Heart right ventricle (tissue), 16 donors: ENCODE results near the gene PPP2CA. TPM values are rescaled to one million over a fixed set of nuclear protein-coding genes. Genes with fewer than 3 reads are reported as not detected.
"Not testable (repeated sequence)": the region's sequence is repeated elsewhere in the genome, so short reads cannot be mapped to it uniquely, and the experiment has no call there.

Experiments
- ATAC-seq, 8 donors: fragments of 200-7000 bp; cut with Tn5 transposase; one replicate each; pipeline ENCODE4 v1.9.1; 2020; ENCODE audit warnings: mild to moderate bottlenecking in 8 of 8, moderate library complexity in 8 of 8, moderate number of reproducible peaks in 1 of 8
- DNase-seq, 2 donors: peaks; one replicate each; pipeline ENCODE4 v3.0.0-alpha.2; 2020
- H3K27ac ChIP-seq, 10 donors: fragments of 200-600 bp; sonication (generic) in 2 of 10; one replicate each; pipeline versions ENCODE4 v1.5.0 to v1.8.0; 2020 to 2022; ENCODE audit warnings: mild to moderate bottlenecking in 3 of 10
- H3K27me3 ChIP-seq, 7 donors: fragments of 200-600 bp; one replicate each; pipeline ENCODE4 v1.8.0; 2021 to 2022; ENCODE audit warnings: mild to moderate bottlenecking in 2 of 7
- H3K36me3 ChIP-seq, 9 donors: fragments of 200-600 bp; sonication (generic) in 1 of 9; one replicate each; pipeline versions ENCODE4 v1.5.0 to v1.8.0; 2020 to 2022; ENCODE audit warnings: mild to moderate bottlenecking in 2 of 9
- H3K4me1 ChIP-seq, 9 donors: fragments of 200-600 bp; sonication (generic) in 1 of 9; one replicate each; pipeline versions ENCODE4 v1.5.0 to v1.8.0; 2020 to 2022; ENCODE audit warnings: mild to moderate bottlenecking in 4 of 9
- H3K4me3 ChIP-seq, 10 donors: fragments of 200-600 bp; sonication (generic) in 2 of 10; one replicate each; pipeline versions ENCODE4 v1.5.0 to v1.8.0; 2020 to 2022; ENCODE audit warnings: mild to moderate bottlenecking in 7 of 10, moderate library complexity in 2 of 10
- H3K9me3 ChIP-seq, 11 donors: fragments of 200-600 bp in 10 of 11; sonication (generic) in 2 of 11; one replicate each; pipeline versions ENCODE4 v1.5.0 to v1.8.0; 2013 to 2022; ENCODE audit warnings: mild to moderate bottlenecking in 2 of 11, control low read depth in 1 of 11, moderate library complexity in 1 of 11
- CTCF ChIP-seq, 9 donors: fragments of 200-600 bp; sonication (generic) in 2 of 9; IDR thresholded peaks; one replicate each; pipeline versions ENCODE4 v1.5.0 to v1.8.0; 2021 to 2022; ENCODE audit warnings: antibody characterized with exemption in 9 of 9, mild to moderate bottlenecking in 5 of 9, moderate library complexity in 1 of 9
- WGBS, 2 donors: extraction: QIAGEN DNeasy Blood & Tissue Kit; methylation state at CpG; one replicate each; pipeline ENCODE4 v1.1.7; 2013; ENCODE audit warnings: inconsistent platforms in 1 of 2; 5-methylcytosine and 5-hydroxymethylcytosine counted together
- intact Hi-C, 10 donors: fragments of 100-400 bp; cut with DNase I; formaldehyde crosslinking; loops; one replicate each; pipeline versions ENCODE4 v1.11.1 to v1.14.2; 2022
- polyA plus RNA-seq, 2 donors: library from polyadenylated mRNA; stranded (reverse); fragments of 200-250 nt; gene quantifications; one replicate each; pipeline ENCODE4 v1.2.3, GENCODE V29; 2013
- total RNA-seq, 10 donors: library from RNA; stranded (reverse); fragmentation: NEBNext Ultra II Directional in 3 of 10; extraction: Animal tissue kit (Norgen Biotek cat#: 25700) in 3 of 10; gene quantifications; one replicate each; pipeline versions ENCODE4 v1.2.1 to v1.2.4, GENCODE V29; 2021 to 2023
- donor health status: Arrhythmogenic right ventricular cardiomyopathy.
- donor health status: ischemic (EF 13 %, LVEDD 7.1; RV severe dilation, severe dysfunction).
- donor health status: healthy with polysubstance abuse.
- donor health status: DM: no; HTN: yes; CAD: no.
- donor health status: DM: no; HTN: no; CAD: no.
- donor health status: ischemic (EF 25% LVEDD 6.9; RV normal size, moderate dysfunction).
- donor health status: ischemic (EF 25% LVEDD 5.7; RV mildly dilated, moderate dysfunction).
- donor health status: healthy.
- donor health status: DM: yes; HTN: yes; CAD: no.
- donor health status: Ischemic cardiomyopathy.
- donor health status: ischemic (EF 35%, LVEDD 5.7; RV mildly dilated, moderate dysfunction).
- donor health status: nonischemic (EF 11% LVEDD 7.7; RV severe dilation, severe dysfunction).
- donor health status: DM: yes; HTN: yes; CAD: no.
- donor health status: PGD.
- donor health status: ischemic (EF 29% LVEDD 5.4; RV normal size, mild dysfunction).
- donor health status: nonischemic (EF 23%, LVEDD 6.1; RV moderate dilation, normal function).

Gene PPP2CA
- total and polyA plus RNA-seq, 12 donors = 47.1 to 249 (median 168) TPM

GRCh38 chr5:134268019-134268601 is 42.2 kb upstream of the PPP2CA start:
- H3K9me3 ChIP-seq = peaks cover 0 to 27% (median 5%) of the 10 kb centered on the region in 11 donors
- no peaks in the 10 kb centered on the region for H3K36me3 ChIP-seq
- intact Hi-C loops = no loop called here
- DNase-seq (no peak), ATAC-seq (no peak)
- H3K27ac ChIP-seq = no peak overlapping the region
- H3K4me3 ChIP-seq = no peak overlapping the region
- TF ChIP-seq CTCF (IDR thresholded peaks at IDR 0.05) = no peak
- no peaks in the 10 kb centered on the region for H3K27me3 ChIP-seq
- 74 to 82% methylated on average over 3 of the region's 3 CpGs for WGBS, 2 donors
- H3K4me1 ChIP-seq = no peaks in the 10 kb centered on the region

- no peaks in the 10 kb centered on the region for H3K27me3 ChIP-seq
- no peaks in the 10 kb centered on the region for H3K36me3 ChIP-seq
- no peak for TF ChIP-seq CTCF (IDR thresholded peaks at IDR 0.05)
- DNase-seq (no peak), ATAC-seq (no peak)
- H3K4me1 ChIP-seq = no peaks in the 10 kb centered on the region
- 81 to 85% methylated on average over 7 of the region's 7 CpGs for WGBS, 2 donors
- intact Hi-C loops = no loop called here
- no peak overlapping the region for H3K4me3 ChIP-seq
- no peak overlapping the region for H3K27ac ChIP-seq
- H3K9me3 ChIP-seq = peaks cover 0 to 33% (median 7%) of the 10 kb centered on the region in 11 donors
Measured at GRCh38 chr5:134267366-134268018, 41.6 kb upstream of the PPP2CA start.

- 95 to 97% methylated on average over 4 of the region's 4 CpGs for WGBS, 2 donors
- Histone ChIP-seq H3K4me1 (no peaks in the 10 kb centered on the region), H3K9me3 (peaks cover 0 to 32% (median 5%) of the 10 kb centered on the region in 11 donors), H3K27me3 (no peaks in the 10 kb centered on the region), H3K36me3 (no peaks in the 10 kb centered on the region), H3K4me3 (no peak overlapping the region), H3K27ac (no peak overlapping the region)
- TF ChIP-seq CTCF (IDR thresholded peaks at IDR 0.05) = no peak
- ATAC-seq (no peak), DNase-seq (no peak)
- intact Hi-C loops = no loop called here
Measured at GRCh38 chr5:134263801-134264200, 37.9 kb upstream of the PPP2CA start.

- intact Hi-C loops, H3K27me3 ChIP-seq, DNase-seq, H3K36me3 ChIP-seq, H3K4me3 ChIP-seq, H3K4me1 ChIP-seq, ATAC-seq, H3K27ac ChIP-seq: not testable (repeated sequence)
- WGBS, 2 donors = 61 to 68% methylated on average over 5 of the region's 5 CpGs
- peaks cover 0 to 32% (median 5%) of the 10 kb centered on the region in 11 donors for H3K9me3 ChIP-seq
Measured at GRCh38 chr5:134262629-134263028, 36.8 kb upstream of the PPP2CA start.

- WGBS, 2 donors = 86 to 87% methylated on average over 3 of the region's 3 CpGs
Measured at GRCh38 chr5:134258896-134259295, 33.0 kb upstream of the PPP2CA start.

More at GRCh38 chr5:134258896-134259295, 33.0 kb upstream of the PPP2CA start:
- intact Hi-C loops = no loop called here
- H3K27me3 ChIP-seq = no peaks in the 10 kb centered on the region
- ATAC-seq (no peak), DNase-seq (no peak)
- TF ChIP-seq CTCF (IDR thresholded peaks at IDR 0.05) = no peak
- H3K4me1 ChIP-seq = peaks cover 10 to 32% (median 17%) of the 10 kb centered on the region in 9 donors
- H3K27ac ChIP-seq = no peak overlapping the region
- no peaks in the 10 kb centered on the region for H3K36me3 ChIP-seq
- H3K9me3 ChIP-seq = peaks cover 0 to 18% (median 5%) of the 10 kb centered on the region in 11 donors
- no peak overlapping the region for H3K4me3 ChIP-seq
